Measurements from ENCODE around the gene TAOK3. TPM values are rescaled to one million over a fixed set of nuclear protein-coding genes. Genes with fewer than 3 reads are reported as not detected.

The TAOK3 gene
- total RNA-seq, 1 donor from 2014 or later, result 15.7 TPM

DNA sequence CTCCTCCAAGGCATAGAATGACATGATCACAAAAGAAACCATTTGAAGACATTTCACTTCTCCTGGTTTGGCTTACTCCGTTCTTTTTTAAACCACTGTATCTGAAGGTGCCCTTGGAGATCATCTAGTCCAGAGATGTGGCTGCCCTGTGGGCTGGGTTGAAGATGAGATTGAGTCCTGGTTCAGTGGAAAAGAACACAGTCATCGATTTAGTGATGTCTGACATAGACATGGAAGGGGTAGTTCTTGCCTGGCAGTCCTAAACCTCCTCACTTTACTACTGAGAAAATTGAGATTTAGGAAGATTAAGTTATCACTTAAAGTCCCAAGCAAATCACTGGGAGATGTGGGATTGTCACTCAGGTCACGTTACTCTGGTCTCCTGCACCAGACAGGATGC, 271.7 kb downstream of the TAOK3 start:
- H3K27me3 ChIP-seq (ENCODE audit: insufficient read depth, low read length), result no peaks in the 10 kb centered on the region
- H3K9ac ChIP-seq (ENCODE audit: low read length), result no peak overlapping the region
- Mint-ChIP-seq H3K27me3 (ENCODE audit: low read depth, unreplicated experiment) (no peaks in the 10 kb centered on the region), H3K4me3 (ENCODE audit: unreplicated experiment) (no peak overlapping the region), H3K36me3 (ENCODE audit: low read depth, unreplicated experiment) (no peaks in the 10 kb centered on the region), H3K9me3 (ENCODE audit: unreplicated experiment) (no peaks in the 10 kb centered on the region), H3K4me1 (ENCODE audit: low read depth, unreplicated experiment) (peaks cover 6% of the 10 kb centered on the region), H3K27ac (ENCODE audit: unreplicated experiment) (no peak overlapping the region)
- no peak overlapping the region for H2AFZ ChIP-seq (ENCODE audit: low read depth, low read length)
- H3K4me3 ChIP-seq (ENCODE audit: insufficient read depth, low read depth, low read length), result no peak overlapping the region
- H3K79me2 ChIP-seq (ENCODE audit: insufficient read depth, low read length), result no peaks in the 10 kb centered on the region
- H3K27ac ChIP-seq (ENCODE audit: low read depth, low read length), result no peak overlapping the region
- H3K4me1 ChIP-seq (ENCODE audit: insufficient read depth, low read length), result peaks cover 3% of the 10 kb centered on the region
- TF ChIP-seq EZH2 (IDR thresholded peaks at IDR 0.05; ENCODE audit: insufficient read depth, low read length), result no peak
- no peak for TF ChIP-seq CTCF (IDR thresholded peaks at IDR 0.05; ENCODE audit: insufficient read depth, low read depth, low read length)
- DNase-seq (ENCODE audit: low read depth), result no peak
- no peak overlapping the region for H3K4me2 ChIP-seq (ENCODE audit: low read length)
- no peaks in the 10 kb centered on the region for H3K9me3 ChIP-seq (ENCODE audit: insufficient read depth, low read depth, low read length)
- no peaks in the 10 kb centered on the region for H4K20me1 ChIP-seq (ENCODE audit: insufficient read depth, low read length)
- no peak for FAIRE-seq
- no peaks in the 10 kb centered on the region for H3K36me3 ChIP-seq (ENCODE audit: insufficient read depth, low read length)

Other genes with a start within 250 kb of the TAOK3 start
- 127 and 160 TPM in 2 replicates for gene PEBP1, start 236.8 kb downstream of the TAOK3 start, total RNA-seq
- gene SUDS3, start 3.6 kb upstream of the TAOK3 start, total RNA-seq, result 30.6 and 31.0 TPM in 2 replicates

Data from astrocyte (in vitro differentiated cells and primary cell).